H1 (cell line): ENCODE data around the gene CPNE4.

ENCODE experiments used
- BACH1 ChIP-seq: IDR thresholded peaks from 2 replicates; pipeline ENCODE4 v1.6.1; 2012; ENCODE audit warnings: low read length, improper control_type of control experiment
- EZH2 ChIP-seq: fragments of 200-600 bp; sonication (generic); IDR thresholded peaks from 2 replicates; pipeline ENCODE4 v1.7.1; 2012; ENCODE audit warnings: low read depth, mild to moderate bottlenecking, moderate library complexity, low read length, inconsistent platforms; ENCODE audit not compliant: severe bottlenecking
- SAP30 ChIP-seq: fragments of 300-600 bp; sonication (generic); IDR thresholded peaks from 2 replicates; pipeline ENCODE4 v1.7.1; 2012; ENCODE audit warnings: low read length, moderate library complexity, mild to moderate bottlenecking, inconsistent platforms; ENCODE audit not compliant: insufficient read depth, insufficient replicate concordance
- SIN3A ChIP-seq, 2 experiments: IDR thresholded peaks in 1 of 2; conservative IDR thresholded peaks in 1 of 2; 2 replicates each; pipeline ENCODE4 v1.6.1; 2011 to 2012; ENCODE audit warnings: low read length in 2 of 2, improper control_type of control experiment in 1 of 2, low read depth in 1 of 2, mild to moderate bottlenecking in 1 of 2
- TAF1 ChIP-seq: IDR thresholded peaks from 2 replicates; pipeline ENCODE4 v1.6.1; 2011; ENCODE audit warnings: mild to moderate bottlenecking, low read depth, low read length
- TAF7 ChIP-seq: optimal IDR thresholded peaks from 2 replicates; pipeline ENCODE3; 2011; ENCODE audit warnings: low read depth, mild to moderate bottlenecking, inconsistent platforms, low read length, moderate library complexity, borderline replicate concordance
- TF ChIP-seq, protein P1 (sequence below): IDR thresholded peaks from 2 replicates; pipeline ENCODE4 v1.6.1; 2012; ENCODE audit warnings: inconsistent platforms
- TF ChIP-seq, protein P2 (sequence below), 3 experiments: IDR thresholded peaks; 1 replicate in 2 of 3; 2 replicates in 1 of 3; pipeline versions ENCODE4 v1.5.1 to v1.6.1; 2011; ENCODE audit warnings: low read length in 3 of 3, mild to moderate bottlenecking in 3 of 3, inconsistent platforms in 2 of 3, low read depth in 1 of 3, moderate library complexity in 1 of 3; ENCODE audit not compliant: insufficient read depth in 1 of 3; ENCODE audit errors: control extremely low read depth in 1 of 3

DNA sequence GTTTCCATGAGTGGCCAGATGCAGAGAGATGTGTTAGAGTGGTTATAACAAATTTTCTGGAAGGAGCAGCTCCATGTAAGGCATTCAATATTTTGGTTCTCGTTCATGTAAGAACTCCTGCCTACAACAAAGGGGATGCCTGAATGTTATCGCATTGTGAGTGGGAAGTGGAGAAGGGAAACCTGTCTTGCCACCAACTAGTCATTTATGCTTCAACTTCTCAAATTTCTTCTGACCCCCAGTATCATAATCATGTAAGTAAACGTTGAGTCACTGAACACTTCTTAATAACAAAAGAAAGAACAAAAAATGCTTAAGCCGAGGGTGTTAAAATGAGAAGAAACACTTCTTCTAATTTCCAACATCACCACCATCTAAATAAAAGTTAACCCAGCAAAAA, 470.0 kb downstream of the CPNE4 start:
- TF ChIP-seq, protein P1, sequence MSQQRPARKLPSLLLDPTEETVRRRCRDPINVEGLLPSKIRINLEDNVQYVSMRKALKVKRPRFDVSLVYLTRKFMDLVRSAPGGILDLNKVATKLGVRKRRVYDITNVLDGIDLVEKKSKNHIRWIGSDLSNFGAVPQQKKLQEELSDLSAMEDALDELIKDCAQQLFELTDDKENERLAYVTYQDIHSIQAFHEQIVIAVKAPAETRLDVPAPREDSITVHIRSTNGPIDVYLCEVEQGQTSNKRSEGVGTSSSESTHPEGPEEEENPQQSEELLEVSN, result no peak
- TF ChIP-seq TAF7, result no peak
- TF ChIP-seq, protein P2, sequence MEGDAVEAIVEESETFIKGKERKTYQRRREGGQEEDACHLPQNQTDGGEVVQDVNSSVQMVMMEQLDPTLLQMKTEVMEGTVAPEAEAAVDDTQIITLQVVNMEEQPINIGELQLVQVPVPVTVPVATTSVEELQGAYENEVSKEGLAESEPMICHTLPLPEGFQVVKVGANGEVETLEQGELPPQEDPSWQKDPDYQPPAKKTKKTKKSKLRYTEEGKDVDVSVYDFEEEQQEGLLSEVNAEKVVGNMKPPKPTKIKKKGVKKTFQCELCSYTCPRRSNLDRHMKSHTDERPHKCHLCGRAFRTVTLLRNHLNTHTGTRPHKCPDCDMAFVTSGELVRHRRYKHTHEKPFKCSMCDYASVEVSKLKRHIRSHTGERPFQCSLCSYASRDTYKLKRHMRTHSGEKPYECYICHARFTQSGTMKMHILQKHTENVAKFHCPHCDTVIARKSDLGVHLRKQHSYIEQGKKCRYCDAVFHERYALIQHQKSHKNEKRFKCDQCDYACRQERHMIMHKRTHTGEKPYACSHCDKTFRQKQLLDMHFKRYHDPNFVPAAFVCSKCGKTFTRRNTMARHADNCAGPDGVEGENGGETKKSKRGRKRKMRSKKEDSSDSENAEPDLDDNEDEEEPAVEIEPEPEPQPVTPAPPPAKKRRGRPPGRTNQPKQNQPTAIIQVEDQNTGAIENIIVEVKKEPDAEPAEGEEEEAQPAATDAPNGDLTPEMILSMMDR (IDR thresholded peaks at IDR 0.05; ENCODE audit: control extremely low read depth in 1 of 3, insufficient read depth in 1 of 3, low read depth in 1 of 3, low read length in 3 of 3), result no peak
- TF ChIP-seq EZH2, result no peak
- no peak for TF ChIP-seq SIN3A (conservative IDR thresholded peaks at IDR 0.05 in 1 of 2, IDR thresholded peaks at IDR 0.05 in 1 of 2; ENCODE audit: low read depth in 1 of 2, low read length in 2 of 2)
- TF ChIP-seq TAF1, result no peak
- no peak for TF ChIP-seq BACH1
- no peak for TF ChIP-seq SAP30
